IPS-20b (cell line): ENCODE results near the gene LMX1B.
"Not testable (repeated sequence)": the region's sequence is repeated elsewhere in the genome, so short reads cannot be mapped to it uniquely, and the experiment has no call there.

Experiments used
- H3K27ac ChIP-seq: one replicate; pipeline ENCODE4 v1.5.1; 2013; ENCODE audit warnings: low read length
- H3K27me3 ChIP-seq: 2 replicates; pipeline ENCODE4 v1.6.1; 2013; ENCODE audit warnings: mild to moderate bottlenecking, low read length, inconsistent platforms; ENCODE audit not compliant: insufficient read depth
- H3K36me3 ChIP-seq: 2 replicates; pipeline ENCODE4 v1.6.1; 2013; ENCODE audit warnings: low read depth, mild to moderate bottlenecking, inconsistent platforms, low read length, moderate library complexity; ENCODE audit not compliant: insufficient read depth
- H3K4me1 ChIP-seq: 2 replicates; pipeline ENCODE4 v1.6.1; 2013; ENCODE audit warnings: mild to moderate bottlenecking, control low read depth, inconsistent platforms, low read length, moderate library complexity; ENCODE audit not compliant: insufficient read depth
- H3K4me3 ChIP-seq: 2 replicates; pipeline ENCODE4 v1.5.1; 2013; ENCODE audit warnings: mild to moderate bottlenecking, low read length, inconsistent platforms
- H3K9ac ChIP-seq: 2 replicates; pipeline ENCODE4 v1.6.1; 2013; ENCODE audit warnings: low read depth, mild to moderate bottlenecking, inconsistent platforms, low read length, moderate library complexity
- H3K9me3 ChIP-seq: 2 replicates; pipeline ENCODE4 v1.6.1; 2013; ENCODE audit warnings: mild to moderate bottlenecking, low read depth, low read length, inconsistent platforms; ENCODE audit not compliant: insufficient read depth

LMX1B gene

GRCh38 chr9:126652140-126652582, 38.4 kb downstream of the LMX1B start:
- H3K9me3 ChIP-seq: no peaks in the 10 kb centered on the region
- H3K4me1 ChIP-seq: peaks cover 4% of the 10 kb centered on the region; the same call in 1 of the 2 replicates
- H3K27ac ChIP-seq: no peak overlapping the region
- no peaks in the 10 kb centered on the region for H3K36me3 ChIP-seq
- H3K9ac ChIP-seq: no peak overlapping the region
- no peak overlapping the region for H3K4me3 ChIP-seq
- peaks cover 97% of the 10 kb centered on the region for H3K27me3 ChIP-seq

GRCh38 chr9:126654124-126654523, 40.4 kb downstream of the LMX1B start:
- no peaks in the 10 kb centered on the region for H3K9me3 ChIP-seq
- H3K36me3 ChIP-seq: no peaks in the 10 kb centered on the region
- H3K4me3 ChIP-seq: no peak overlapping the region
- no peak overlapping the region for H3K9ac ChIP-seq
- H3K27me3 ChIP-seq: peaks cover 84% of the 10 kb centered on the region
- H3K4me1 ChIP-seq: peaks cover 4% of the 10 kb centered on the region; the same call in 1 of the 2 replicates
- H3K27ac ChIP-seq: no peak overlapping the region

GRCh38 chr9:126656214-126656613, 42.5 kb downstream of the LMX1B start:
- H3K9ac ChIP-seq, H3K4me3 ChIP-seq, H3K27ac ChIP-seq, H3K36me3 ChIP-seq, H3K4me1 ChIP-seq, H3K9me3 ChIP-seq: not testable (repeated sequence)
- peaks cover 77% of the 10 kb centered on the region for H3K27me3 ChIP-seq

DNA sequence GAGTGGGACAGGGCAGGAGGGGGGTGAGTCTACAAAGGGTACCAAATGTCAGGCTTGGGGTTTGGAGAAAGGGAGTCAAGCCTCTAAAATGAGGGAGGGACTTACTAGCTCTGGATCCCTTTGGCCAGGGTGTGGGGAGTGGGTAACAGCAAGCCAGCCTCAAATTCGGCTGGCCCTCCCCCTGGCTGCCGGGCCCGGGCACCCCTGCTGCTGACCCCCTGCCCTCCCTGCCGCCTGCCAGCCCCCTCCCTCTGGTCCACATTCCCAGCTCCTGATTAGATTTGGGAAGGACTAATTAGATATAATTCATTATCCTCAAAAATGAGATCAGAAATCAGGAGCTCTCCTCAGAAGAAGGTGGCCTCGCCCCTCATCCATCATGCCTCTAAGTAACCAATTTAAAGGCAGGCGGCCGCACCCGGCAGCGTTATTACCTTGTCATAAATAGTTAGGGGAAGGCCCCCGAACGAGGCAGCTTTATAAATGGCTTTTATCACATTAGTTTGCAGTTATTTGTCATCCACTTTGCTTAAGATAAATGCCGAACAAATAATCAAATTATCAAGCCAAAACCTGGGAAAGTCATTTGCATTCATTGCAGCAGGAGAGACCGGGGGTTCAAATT, 44.6 kb downstream of the LMX1B start:
- Histone ChIP-seq H3K4me1 (peaks cover 7% of the 10 kb centered on the region; the same call in 1 of the 2 replicates), H3K27me3 (peaks cover 58% of the 10 kb centered on the region), H3K9me3 (no peaks in the 10 kb centered on the region), H3K9ac (no peak overlapping the region), H3K27ac (no peak overlapping the region), H3K4me3 (no peak overlapping the region), H3K36me3 (no peaks in the 10 kb centered on the region)

DNA sequence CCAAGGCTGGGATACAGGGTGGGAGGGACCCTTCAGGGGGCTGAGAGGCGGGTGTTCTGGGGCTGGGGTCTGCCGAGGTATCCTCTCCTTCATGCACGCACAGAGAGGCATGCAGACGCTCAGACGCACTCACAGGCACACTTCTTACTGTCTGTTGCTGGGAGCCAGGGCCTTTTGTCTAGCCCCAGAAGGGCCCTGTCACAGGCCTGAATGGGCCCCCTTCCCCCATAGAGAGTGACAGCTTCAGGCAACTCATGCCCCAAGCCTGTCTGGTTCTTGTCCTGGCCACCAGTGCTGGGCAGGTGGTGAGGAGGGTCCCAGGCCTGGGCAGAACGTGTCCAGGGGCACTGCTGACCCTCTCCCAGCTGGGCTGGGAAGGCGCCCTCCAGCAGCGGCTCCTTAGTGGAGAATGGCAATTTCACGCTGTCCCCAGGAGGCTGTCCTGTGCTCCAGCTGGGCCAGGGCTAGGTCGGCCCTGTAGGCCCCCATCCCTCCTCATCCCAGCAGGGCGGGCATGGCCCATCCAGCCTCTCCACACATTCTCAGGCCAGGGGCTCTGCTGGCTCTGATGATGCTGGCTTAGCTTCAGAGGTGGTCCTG, 45.3 kb downstream of the LMX1B start:
- H3K27me3 ChIP-seq: peaks cover 58% of the 10 kb centered on the region
- no peaks in the 10 kb centered on the region for H3K9me3 ChIP-seq
- no peaks in the 10 kb centered on the region for H3K36me3 ChIP-seq
- no peak overlapping the region for H3K27ac ChIP-seq
- no peak overlapping the region for H3K9ac ChIP-seq
- no peak overlapping the region for H3K4me3 ChIP-seq
- H3K4me1 ChIP-seq: peaks cover 7% of the 10 kb centered on the region; the same call in 1 of the 2 replicates

GRCh38 chr9:126661122-126661520, 47.4 kb downstream of the LMX1B start:
- H3K4me1 ChIP-seq: peaks cover 17% of the 10 kb centered on the region
- no peak overlapping the region for H3K9ac ChIP-seq
- no peaks in the 10 kb centered on the region for H3K9me3 ChIP-seq
- no peak overlapping the region for H3K4me3 ChIP-seq
- no peaks in the 10 kb centered on the region for H3K36me3 ChIP-seq
- no peak overlapping the region for H3K27ac ChIP-seq
- peaks cover 59% of the 10 kb centered on the region for H3K27me3 ChIP-seq

DNA sequence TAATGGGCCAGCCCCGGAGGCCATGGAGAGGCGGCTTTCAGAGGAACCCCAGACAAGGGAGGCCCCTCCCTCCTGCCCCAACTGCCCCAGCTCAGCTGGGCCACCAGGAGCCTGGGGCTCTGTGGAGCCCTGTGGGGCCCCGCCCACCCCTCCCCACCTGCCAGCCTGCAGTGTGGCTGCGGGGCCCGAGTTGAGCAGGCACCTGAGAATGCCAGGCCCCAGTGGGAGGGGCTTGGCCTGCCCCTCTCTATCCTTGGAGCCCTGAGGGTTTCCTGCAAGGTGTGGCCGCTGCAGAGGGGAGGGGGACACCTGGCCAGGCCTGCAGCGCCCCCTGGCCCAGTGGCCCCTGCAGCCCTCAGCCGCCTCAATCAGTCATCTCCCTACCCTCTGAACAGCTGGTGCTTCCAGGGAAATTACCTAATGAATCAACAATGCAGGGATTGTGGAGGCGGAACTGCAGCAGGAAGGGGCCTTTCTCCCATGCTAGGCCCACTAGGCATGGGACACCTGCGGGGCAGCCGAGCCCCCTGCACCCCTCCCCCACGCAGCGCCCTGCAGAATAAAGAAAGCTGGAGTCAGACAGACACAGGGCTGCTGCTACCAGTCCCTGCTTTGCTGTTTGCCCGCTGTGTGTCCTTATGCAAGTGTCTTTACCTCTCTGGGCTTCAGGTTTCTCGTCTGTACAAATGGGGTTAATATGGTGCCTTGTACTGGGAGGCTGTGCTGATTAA, 48.0 kb downstream of the LMX1B start:
- H3K27me3 ChIP-seq: peaks cover 59% of the 10 kb centered on the region
- no peak overlapping the region for H3K9ac ChIP-seq
- no peaks in the 10 kb centered on the region for H3K9me3 ChIP-seq
- H3K27ac ChIP-seq: no peak overlapping the region
- no peak overlapping the region for H3K4me3 ChIP-seq
- peaks cover 17% of the 10 kb centered on the region for H3K4me1 ChIP-seq
- H3K36me3 ChIP-seq: no peaks in the 10 kb centered on the region

DNA sequence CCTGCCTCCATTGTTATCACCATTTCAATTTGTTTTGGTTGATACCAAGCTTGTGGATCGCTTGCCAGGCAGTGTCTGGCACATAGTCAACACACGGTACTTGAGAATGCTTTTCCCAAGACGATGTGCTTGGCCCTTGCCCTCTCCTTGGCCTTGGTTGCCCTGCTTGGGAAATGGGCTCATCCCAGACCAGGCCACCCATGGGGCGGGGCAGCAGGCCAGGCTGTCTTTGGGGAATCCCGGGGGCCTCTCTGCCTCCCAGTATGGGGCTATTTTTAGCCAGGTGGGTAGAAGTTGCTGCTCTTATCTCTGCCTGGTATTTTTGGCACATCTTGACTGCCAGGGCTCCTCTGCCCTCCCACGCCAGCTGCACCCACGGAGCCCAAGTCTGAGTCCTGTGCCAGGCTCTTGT, 49.9 kb downstream of the LMX1B start:
- no peaks in the 10 kb centered on the region for H3K36me3 ChIP-seq
- H3K27me3 ChIP-seq: peaks cover 66% of the 10 kb centered on the region
- no peak overlapping the region for H3K27ac ChIP-seq
- no peak overlapping the region for H3K4me3 ChIP-seq
- peaks cover 17% of the 10 kb centered on the region for H3K4me1 ChIP-seq
- H3K9ac ChIP-seq: no peak overlapping the region; the same call in 1 of the 2 replicates
- H3K9me3 ChIP-seq: no peaks in the 10 kb centered on the region

DNA sequence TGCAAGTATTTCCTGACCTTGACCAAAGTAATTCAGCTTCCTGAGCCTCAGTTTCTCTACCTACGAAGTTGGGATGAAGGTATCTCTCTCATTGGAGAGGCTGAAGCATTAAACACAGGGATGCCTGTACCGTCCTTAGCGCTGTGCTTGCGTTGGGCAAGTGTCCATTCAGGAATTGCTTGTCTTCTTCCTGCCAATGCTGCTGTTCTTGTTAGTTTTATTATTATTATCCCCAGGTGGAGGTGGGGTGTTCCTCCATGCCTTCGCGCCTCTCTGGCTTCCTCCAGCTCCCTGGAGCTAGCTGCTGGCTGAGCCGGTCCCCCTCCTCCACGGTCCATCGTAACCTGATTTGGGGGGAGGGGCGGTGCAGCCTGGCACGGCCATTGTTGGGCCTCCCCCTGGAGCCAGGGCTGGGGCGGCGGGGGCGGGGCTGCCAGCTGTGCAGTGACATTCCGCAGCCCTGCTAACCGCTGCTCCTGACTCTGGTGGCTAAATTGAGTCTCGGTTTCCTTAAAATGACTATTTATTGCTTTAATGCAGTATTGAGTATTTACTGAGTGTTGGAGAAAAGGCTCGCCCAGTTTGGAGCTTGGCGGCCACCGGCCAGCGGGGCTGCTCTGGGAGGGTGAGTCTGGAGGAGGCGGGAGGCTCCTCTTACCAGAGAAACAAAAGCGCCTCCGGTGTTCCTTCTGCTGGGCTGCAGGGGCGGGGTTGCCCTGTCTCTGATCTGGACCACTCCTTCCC, 51.3 kb downstream of the LMX1B start:
- H3K9me3 ChIP-seq: no peaks in the 10 kb centered on the region
- H3K9ac ChIP-seq: peak overlapping the region; percentile 0; the same call in 1 of the 2 replicates
- peak overlapping the region; percentile 68 for H3K4me3 ChIP-seq
- H3K36me3 ChIP-seq: no peaks in the 10 kb centered on the region
- peaks cover 21% of the 10 kb centered on the region for H3K4me1 ChIP-seq
- H3K27ac ChIP-seq: no peak overlapping the region
- H3K27me3 ChIP-seq: peaks cover 75% of the 10 kb centered on the region

DNA sequence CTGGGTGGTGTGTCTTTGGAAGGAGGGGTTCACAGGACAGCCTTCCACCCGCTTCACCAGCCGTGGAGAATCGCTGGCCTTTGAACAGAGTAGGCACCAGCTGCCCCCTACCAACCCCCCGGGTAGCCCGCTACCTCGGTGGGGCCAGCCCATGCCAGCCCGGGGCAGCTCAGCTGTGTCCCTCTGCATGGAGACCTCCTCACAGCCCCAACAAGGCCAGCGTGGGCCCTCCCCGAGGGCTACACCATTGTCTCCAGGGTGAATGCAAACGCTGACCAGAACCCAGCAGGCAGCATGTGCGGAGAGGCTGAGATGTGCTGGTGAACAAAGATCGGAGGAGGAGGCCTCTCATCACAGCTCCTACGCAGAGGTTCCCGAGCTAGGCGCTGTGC, 51.9 kb downstream of the LMX1B start:
- H3K9me3 ChIP-seq: no peaks in the 10 kb centered on the region
- peak overlapping the region; percentile 68 for H3K4me3 ChIP-seq
- H3K27me3 ChIP-seq: peaks cover 75% of the 10 kb centered on the region
- H3K9ac ChIP-seq: peak overlapping the region; percentile 0; the same call in 1 of the 2 replicates
- H3K4me1 ChIP-seq: peaks cover 22% of the 10 kb centered on the region
- H3K27ac ChIP-seq: no peak overlapping the region
- H3K36me3 ChIP-seq: no peaks in the 10 kb centered on the region

DNA sequence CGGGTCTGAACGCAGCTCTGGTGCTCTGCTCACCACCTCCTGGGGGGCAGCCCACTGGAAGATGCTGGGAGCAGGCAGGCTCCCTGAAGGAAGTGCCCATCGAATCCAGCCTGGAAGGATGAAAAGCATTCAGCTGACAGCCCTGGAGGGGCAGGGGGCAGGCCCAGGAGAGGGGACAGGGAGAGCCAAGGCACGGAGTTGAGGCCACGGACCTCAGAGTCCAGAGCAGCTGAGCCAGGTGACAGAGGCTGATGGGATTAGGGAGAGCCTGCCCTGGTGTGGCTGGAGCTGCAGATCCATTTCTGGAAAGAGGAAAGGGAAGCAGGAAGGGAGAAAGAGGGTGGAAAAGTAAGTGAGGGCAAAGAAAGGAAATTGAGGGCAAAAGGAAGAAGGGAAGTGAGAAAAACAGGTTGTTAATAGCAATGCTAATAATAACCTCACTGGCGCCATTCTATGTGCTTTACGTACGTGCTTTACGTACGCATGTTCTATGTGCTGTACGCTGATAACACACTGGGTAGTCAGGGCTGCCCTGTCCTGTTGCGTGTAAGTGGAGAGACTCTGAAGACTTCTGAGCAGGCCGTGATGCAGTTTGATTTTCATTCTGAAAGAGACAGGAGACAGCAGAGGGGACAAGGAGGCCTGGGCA, 52.6 kb downstream of the LMX1B start:
- peak overlapping the region; percentile 0; the same call in 1 of the 2 replicates for H3K9ac ChIP-seq
- H3K9me3 ChIP-seq: no peaks in the 10 kb centered on the region
- H3K27me3 ChIP-seq: peaks cover 79% of the 10 kb centered on the region
- H3K4me3 ChIP-seq: peak overlapping the region; percentile 68; the same call in 1 of the 2 replicates
- H3K27ac ChIP-seq: no peak overlapping the region
- H3K4me1 ChIP-seq: peaks cover 26% of the 10 kb centered on the region
- no peaks in the 10 kb centered on the region for H3K36me3 ChIP-seq
